Measurements from ENCODE around the gene ABHD4. TPM values are rescaled to one million over a fixed set of nuclear protein-coding genes. Genes with fewer than 3 reads are reported as not detected.

Gene ABHD4
- total and polyA plus RNA-seq, 10 of the 15 experiments (the other 5 are each of a cell fraction or from before 2014, with no cell fraction given), result 5.4 to 28.7 (median 10.8) TPM

- TF ChIP-seq, protein P1, sequence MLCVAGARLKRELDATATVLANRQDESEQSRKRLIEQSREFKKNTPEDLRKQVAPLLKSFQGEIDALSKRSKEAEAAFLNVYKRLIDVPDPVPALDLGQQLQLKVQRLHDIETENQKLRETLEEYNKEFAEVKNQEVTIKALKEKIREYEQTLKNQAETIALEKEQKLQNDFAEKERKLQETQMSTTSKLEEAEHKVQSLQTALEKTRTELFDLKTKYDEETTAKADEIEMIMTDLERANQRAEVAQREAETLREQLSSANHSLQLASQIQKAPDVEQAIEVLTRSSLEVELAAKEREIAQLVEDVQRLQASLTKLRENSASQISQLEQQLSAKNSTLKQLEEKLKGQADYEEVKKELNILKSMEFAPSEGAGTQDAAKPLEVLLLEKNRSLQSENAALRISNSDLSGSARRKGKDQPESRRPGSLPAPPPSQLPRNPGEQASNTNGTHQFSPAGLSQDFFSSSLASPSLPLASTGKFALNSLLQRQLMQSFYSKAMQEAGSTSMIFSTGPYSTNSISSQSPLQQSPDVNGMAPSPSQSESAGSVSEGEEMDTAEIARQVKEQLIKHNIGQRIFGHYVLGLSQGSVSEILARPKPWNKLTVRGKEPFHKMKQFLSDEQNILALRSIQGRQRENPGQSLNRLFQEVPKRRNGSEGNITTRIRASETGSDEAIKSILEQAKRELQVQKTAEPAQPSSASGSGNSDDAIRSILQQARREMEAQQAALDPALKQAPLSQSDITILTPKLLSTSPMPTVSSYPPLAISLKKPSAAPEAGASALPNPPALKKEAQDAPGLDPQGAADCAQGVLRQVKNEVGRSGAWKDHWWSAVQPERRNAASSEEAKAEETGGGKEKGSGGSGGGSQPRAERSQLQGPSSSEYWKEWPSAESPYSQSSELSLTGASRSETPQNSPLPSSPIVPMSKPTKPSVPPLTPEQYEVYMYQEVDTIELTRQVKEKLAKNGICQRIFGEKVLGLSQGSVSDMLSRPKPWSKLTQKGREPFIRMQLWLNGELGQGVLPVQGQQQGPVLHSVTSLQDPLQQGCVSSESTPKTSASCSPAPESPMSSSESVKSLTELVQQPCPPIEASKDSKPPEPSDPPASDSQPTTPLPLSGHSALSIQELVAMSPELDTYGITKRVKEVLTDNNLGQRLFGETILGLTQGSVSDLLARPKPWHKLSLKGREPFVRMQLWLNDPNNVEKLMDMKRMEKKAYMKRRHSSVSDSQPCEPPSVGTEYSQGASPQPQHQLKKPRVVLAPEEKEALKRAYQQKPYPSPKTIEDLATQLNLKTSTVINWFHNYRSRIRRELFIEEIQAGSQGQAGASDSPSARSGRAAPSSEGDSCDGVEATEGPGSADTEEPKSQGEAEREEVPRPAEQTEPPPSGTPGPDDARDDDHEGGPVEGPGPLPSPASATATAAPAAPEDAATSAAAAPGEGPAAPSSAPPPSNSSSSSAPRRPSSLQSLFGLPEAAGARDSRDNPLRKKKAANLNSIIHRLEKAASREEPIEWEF (IDR thresholded peaks at IDR 0.05; ENCODE audit: insufficient replicate concordance, low read depth, low read length), result peak; percentile 72
- TF ChIP-seq, protein P2, sequence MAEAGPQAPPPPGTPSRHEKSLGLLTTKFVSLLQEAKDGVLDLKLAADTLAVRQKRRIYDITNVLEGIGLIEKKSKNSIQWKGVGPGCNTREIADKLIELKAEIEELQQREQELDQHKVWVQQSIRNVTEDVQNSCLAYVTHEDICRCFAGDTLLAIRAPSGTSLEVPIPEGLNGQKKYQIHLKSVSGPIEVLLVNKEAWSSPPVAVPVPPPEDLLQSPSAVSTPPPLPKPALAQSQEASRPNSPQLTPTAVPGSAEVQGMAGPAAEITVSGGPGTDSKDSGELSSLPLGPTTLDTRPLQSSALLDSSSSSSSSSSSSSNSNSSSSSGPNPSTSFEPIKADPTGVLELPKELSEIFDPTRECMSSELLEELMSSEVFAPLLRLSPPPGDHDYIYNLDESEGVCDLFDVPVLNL (IDR thresholded peaks at IDR 0.05; ENCODE audit: low read depth, low read length), result no peak
- TF ChIP-seq ZNF687 (IDR thresholded peaks at IDR 0.05) (peak; percentile 99), HDAC6 (IDR thresholded peaks at IDR 0.05; ENCODE audit: unreplicated experiment) (no peak), IKZF2 (IDR thresholded peaks at IDR 0.05) (peak; percentile 100), ZNF217 (IDR thresholded peaks at IDR 0.05) (peak; percentile 83), ZSCAN29 (IDR thresholded peaks at IDR 0.05) (peak; percentile 45; the same call in 1 of the 2 replicates), E4F1 (IDR thresholded peaks at IDR 0.05; ENCODE audit: borderline replicate concordance, partially characterized antibody) (peak; percentile 46), MEF2B (IDR thresholded peaks at IDR 0.05; ENCODE audit: partially characterized antibody, poor library complexity, severe bottlenecking) (peak; percentile 96), MTA2 (IDR thresholded peaks at IDR 0.05; ENCODE audit: low read depth) (peak; percentile 99), SMC3 (IDR thresholded peaks at IDR 0.05; ENCODE audit: borderline replicate concordance, low read length) (peak; percentile 22; the same call in 1 of the 2 replicates)
- TF ChIP-seq, protein P3, sequence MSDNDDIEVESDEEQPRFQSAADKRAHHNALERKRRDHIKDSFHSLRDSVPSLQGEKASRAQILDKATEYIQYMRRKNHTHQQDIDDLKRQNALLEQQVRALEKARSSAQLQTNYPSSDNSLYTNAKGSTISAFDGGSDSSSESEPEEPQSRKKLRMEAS (IDR thresholded peaks at IDR 0.05; ENCODE audit: low read depth, low read length), result peak; percentile 98
Observed at GRCh38 chr14:22556021-22556989, 41.8 kb upstream of the ABHD4 start (continued).
